HepG2 (cell line): Measurements from ENCODE around the gene SRRM3. TPM values are rescaled to one million over a fixed set of nuclear protein-coding genes. Genes with fewer than 3 reads are reported as not detected.
A peak's percentile ranks its signal among the peaks of the same experiment; 100 is the strongest.
"Not testable (repeated sequence)": the region's sequence is repeated elsewhere in the genome, so short reads cannot be mapped to it uniquely, and the experiment has no call there.

Experiments
- ATAC-seq: fragments of 200-7000 bp; cut with Tn5 transposase; 3 replicates; pipeline ENCODE4 v1.9.1; 2020; ENCODE audit warnings: mild to moderate bottlenecking, moderate library complexity
- BruUV-seq: library from RNA; stranded (reverse); fragments of 400-500 nt; replicated peaks from 2 replicates; lab custom pipeline; 2021; lab: Mats Ljungman, UMichigan
- CTCF ChIA-PET: fragments of 300-600 bp; formaldehyde crosslinking; extraction: SDS; loops from one replicate; lab custom pipeline; 2021; ENCODE audit warnings: low total read pairs, inconsistent platforms, low intra/inter-chr PET ratio; lab: Yijun Ruan, JAX
- POLR2A ChIA-PET: fragments of 350-600 bp; sonication (Branson Sonifier 250); formaldehyde crosslinking; loops from one replicate; lab custom pipeline; 2020; ENCODE audit warnings: antibody characterized with exemption, inconsistent platforms; lab: Yijun Ruan, JAX
- DNase-seq: peaks from one replicate; pipeline ENCODE4 v3.0.0-alpha.2; 2015; ENCODE audit warnings: low spot score
- FAIRE-seq: peaks from 3 replicates; lab custom pipeline; 2011; peaks lifted over from hg19 to GRCh38; lab: Jason Lieb, UNC
- H2AFZ ChIP-seq: one replicate; pipeline ENCODE4 v1.6.1; 2011; ENCODE audit warnings: low read length, inconsistent platforms
- H3K27ac ChIP-seq: fragments of 300-600 bp; 3 replicates; pipeline ENCODE4 v1.8.0; 2011; ENCODE audit warnings: mixed run types, mild to moderate bottlenecking, mixed read lengths, low read length, inconsistent platforms; ENCODE audit not compliant: insufficient read depth; ENCODE audit errors: extremely low read length
- H3K27me3 ChIP-seq, 2 experiments: fragments of 200-600 bp in 1 of 2; 2 replicates in 1 of 2; 3 replicates in 1 of 2; pipeline versions ENCODE4 v1.6.0 to v1.8.0; 2011; ENCODE audit warnings: low read length in 2 of 2, mild to moderate bottlenecking in 2 of 2, moderate library complexity in 2 of 2, inconsistent platforms in 1 of 2; ENCODE audit not compliant: insufficient read depth in 2 of 2, control insufficient read depth in 1 of 2
- H3K36me3 ChIP-seq, 2 experiments: fragments of 200-600 bp in 1 of 2; replicated peaks in 1 of 2; 2 replicates in 1 of 2; 3 replicates in 1 of 2; pipeline versions ENCODE4 v1.5.1 to v1.8.0; 2011; ENCODE audit warnings: low read length in 2 of 2, inconsistent platforms in 1 of 2; ENCODE audit not compliant: insufficient read depth in 2 of 2, control insufficient read depth in 1 of 2
- H3K4me1 ChIP-seq: 2 replicates; pipeline ENCODE4 v1.5.1; 2012; ENCODE audit warnings: low read length, inconsistent platforms; ENCODE audit not compliant: insufficient read depth
- H3K4me2 ChIP-seq: 2 replicates; pipeline ENCODE4 v1.6.0; 2011; ENCODE audit warnings: low read depth, low read length, inconsistent platforms
- H3K4me3 ChIP-seq, 3 experiments: fragments of 200-600 bp in 1 of 3; sonication (generic), shearing (Covaris generic) in 1 of 3; replicated peaks in 1 of 3; 2 replicates each; pipeline ENCODE4 v1.5.1; 2011 to 2016; ENCODE audit warnings: low read length in 3 of 3, inconsistent platforms in 2 of 3, low read depth in 2 of 3, mild to moderate bottlenecking in 2 of 3, control low read depth in 1 of 3, mixed read lengths in 1 of 3; ENCODE audit not compliant: insufficient read depth in 1 of 3
- H3K79me2 ChIP-seq: one replicate; pipeline ENCODE4 v1.6.1; 2011; ENCODE audit warnings: low read length, inconsistent platforms; ENCODE audit not compliant: insufficient read depth
- H3K9ac ChIP-seq: 2 replicates; pipeline ENCODE4 v1.6.0; 2011; ENCODE audit warnings: mild to moderate bottlenecking, low read depth, low read length, inconsistent platforms; ENCODE audit not compliant: insufficient read depth
- H3K9me3 ChIP-seq: 2 replicates; pipeline ENCODE4 v1.5.1; 2012; ENCODE audit warnings: mild to moderate bottlenecking, low read length
- H4K20me1 ChIP-seq: 2 replicates; pipeline ENCODE4 v1.6.0; 2011; ENCODE audit warnings: inconsistent platforms, mild to moderate bottlenecking, low read length, moderate library complexity; ENCODE audit not compliant: insufficient read depth
- HHEX ChIP-seq: IDR thresholded peaks from 2 replicates; pipeline ENCODE4 v1.6.1; 2016; ENCODE audit warnings: control low read depth
- HNF1A ChIP-seq, 2 experiments: sonication (generic) in 1 of 2; formaldehyde crosslinking in 1 of 2; IDR thresholded peaks; 2 replicates each; pipeline versions ENCODE4 v1.4.0 to v1.6.1; 2016 to 2020; ENCODE audit warnings: borderline replicate concordance in 1 of 2, low read depth in 1 of 2, mild to moderate bottlenecking in 1 of 2, missing genetic modification reagents in 1 of 2
- HNF1B ChIP-seq: sonication (generic); formaldehyde crosslinking; IDR thresholded peaks from 2 replicates; pipeline ENCODE4 v1.5.1; 2020; ENCODE audit warnings: mild to moderate bottlenecking, moderate library complexity, missing genetic modification reagents
- KDM3A ChIP-seq: IDR thresholded peaks from 2 replicates; pipeline ENCODE4 v1.6.1; 2018; ENCODE audit warnings: low read depth, missing compliant biosample characterization
- PBX2 ChIP-seq: IDR thresholded peaks from 2 replicates; pipeline ENCODE4 v1.6.1; 2016; ENCODE audit warnings: control low read depth
- ZNF652 ChIP-seq: IDR thresholded peaks from 2 replicates; pipeline ENCODE4 v1.6.1; 2016; ENCODE audit warnings: low read depth, borderline replicate concordance
- WGBS: methylation state at CpG from one replicate; pipeline ENCODE4 v1.1.6; 2017; ENCODE audit warnings: low lambda C conversion rate; 5-methylcytosine and 5-hydroxymethylcytosine counted together
- in situ Hi-C: cut with HindIII; loops from 2 replicates; pipeline ENCODE4 v1.10.0; 2017; ENCODE audit warnings: low pct_unique_long_range_greater_than_20kb; ENCODE audit not compliant: extremely low pct_ligation_motif_present
- intact Hi-C: fragments of 100-400 bp; cut with micrococcal nuclease; formaldehyde crosslinking; loops from one replicate; pipeline ENCODE4 v1.10.0; 2022; ENCODE audit not compliant: unreplicated experiment
- polyA plus RNA-seq, 8 experiments: library from polyadenylated mRNA; depleted of rRNA in 3 of 8; stranded (reverse) in 7 of 8; unstranded in 1 of 8; fragments of >200 nt; fragmentation: Illumina TruSeq in 4 of 8; extraction: Trizol in 4 of 8; gene quantifications; 2 replicates each; pipeline versions ENCODE4 v1.2.1 to v1.2.3, GENCODE V29; 2011 to 2016; ENCODE audit warnings: low read depth in 4 of 8, missing spikeins in 1 of 8, mixed read lengths in 1 of 8; ENCODE audit not compliant: insufficient read depth in 1 of 8
- total RNA-seq, 5 experiments: library from RNA; depleted of rRNA; stranded (reverse); fragments of >200 nt; fragmentation: Illumina TruSeq; extraction: Trizol; gene quantifications; 2 replicates each; pipeline ENCODE4 v1.2.3, GENCODE V29; 2016; ENCODE audit warnings: low read depth in 1 of 5

SRRM3 gene
- total and polyA plus RNA-seq, 2 of the 13 experiments (the other 11 are each of a cell fraction or from before 2014, with no cell fraction given), result 0.13 to 0.54 TPM

- no peaks in the 10 kb centered on the region for H3K36me3 ChIP-seq
- H3K79me2 ChIP-seq, result no peaks in the 10 kb centered on the region
- FAIRE-seq (no peak), ATAC-seq (peak; percentile 84), DNase-seq (peak; percentile 28)
- in situ Hi-C loops, result loop anchor here (5.0 kb wide), 1 partner anchor 36 kb away; no protein-coding TSS in a partner anchor
- H3K4me2 ChIP-seq, result no peak overlapping the region
- TF ChIP-seq PBX2, result no peak
- no peak for TF ChIP-seq HHEX (CRISPR knock-in tag)
- TF ChIP-seq HNF1A (IDR thresholded peaks at IDR 0.05; ENCODE audit: low read depth), result 0 out of 2 replicates have a peak, but pooled peaks have one; percentile 13
- no peak; the same call in 1 of the 2 replicates for TF ChIP-seq HNF1A (CRISPR knock-in tag; IDR thresholded peaks at IDR 0.05; ENCODE audit: borderline replicate concordance)
- TF ChIP-seq ZNF652 (CRISPR knock-in tag), result peak; percentile 71
- TF ChIP-seq HNF1B (CRISPR knock-in tag), result 0 out of 2 replicates have a peak, but pooled peaks have one; percentile 39
- TF ChIP-seq KDM3A (CRISPR knock-in tag), result no peak
- no peak overlapping the region for H3K27ac ChIP-seq
- 0 out of 2 replicates have a peak, but pooled peaks cover 6% of the 10 kb centered on the region for H4K20me1 ChIP-seq
- CTCF ChIA-PET, result no interaction called here
- no peaks in the 10 kb centered on the region; a peak in 1 of 5 replicates for H3K27me3 ChIP-seq
- POLR2A ChIA-PET, result no interaction called here
- WGBS, result 0% methylated on average over 2 of the region's 2 CpGs
- intact Hi-C loops, result no loop called here
- BruUV-seq, result no TSS peak
- no peak overlapping the region for H3K9ac ChIP-seq
- no peak overlapping the region for H3K4me3 ChIP-seq
- H3K9me3 ChIP-seq, result no peaks in the 10 kb centered on the region
- H2AFZ ChIP-seq, result no peak overlapping the region
- peaks cover 8% of the 10 kb centered on the region for H3K4me1 ChIP-seq
Measured at GRCh38 chr7:76225951-76226350, 24.3 kb downstream of the SRRM3 start.

- H3K36me3 ChIP-seq, H3K4me2 ChIP-seq, FAIRE-seq, POLR2A ChIA-PET, intact Hi-C loops, H2AFZ ChIP-seq, ATAC-seq, DNase-seq, BruUV-seq, H3K79me2 ChIP-seq, CTCF ChIA-PET, H3K9ac ChIP-seq, H3K27ac ChIP-seq, H3K4me3 ChIP-seq, H4K20me1 ChIP-seq, H3K27me3 ChIP-seq, H3K9me3 ChIP-seq: not testable (repeated sequence)
- 0% methylated on average over 1 of the region's 1 CpG for WGBS
- in situ Hi-C loops, result loop anchor here (5.0 kb wide), 1 partner anchor 35 kb away; no protein-coding TSS in a partner anchor
- peaks cover 16% of the 10 kb centered on the region for H3K4me1 ChIP-seq
Measured at GRCh38 chr7:76226878-76227423, 25.3 kb downstream of the SRRM3 start.
